HG03432 (cell line): ENCODE measurements around the gene MEF2A.
"Not testable (repeated sequence)": the region's sequence is repeated elsewhere in the genome, so short reads cannot be mapped to it uniquely, and the experiment has no call there.

Experiments
- ATAC-seq: cut with Tn5 transposase; IDR thresholded peaks from one replicate; pipeline ENCODE4 v1.9.1; 2021; ENCODE audit warnings: mild to moderate bottlenecking, moderate library complexity; ENCODE audit not compliant: unreplicated experiment

Gene MEF2A

GRCh38 chr15:99727330-99727729, 161.5 kb downstream of the MEF2A start:
- no peak for ATAC-seq

GRCh38 chr15:99727733-99728132, 161.9 kb downstream of the MEF2A start:
- no peak for ATAC-seq

- no peak for ATAC-seq
Measured at GRCh38 chr15:99728916-99729315, 163.1 kb downstream of the MEF2A start.

- no peak for ATAC-seq
Measured at GRCh38 chr15:99729327-99729726, 163.5 kb downstream of the MEF2A start.

GRCh38 chr15:99729920-99730319, 164.1 kb downstream of the MEF2A start:
- ATAC-seq, result no peak

- ATAC-seq, result no peak
Measured at GRCh38 chr15:99731336-99732123, 165.7 kb downstream of the MEF2A start.

GRCh38 chr15:99732124-99732750, 166.5 kb downstream of the MEF2A start:
- no peak for ATAC-seq

- peak; percentile 25 for ATAC-seq
Measured at GRCh38 chr15:99732751-99733267, 167.0 kb downstream of the MEF2A start.

- ATAC-seq, result peak; percentile 99
Measured at GRCh38 chr15:99733268-99734039, 167.7 kb downstream of the MEF2A start, which contains the start of gene LYSMD4. LYSMD4 (minus strand) TSS chr15:99733437; CDS start chr15:99731999, 1,438 bp downstream.

GRCh38 chr15:99734040-99734291, 168.2 kb downstream of the MEF2A start:
- not testable (repeated sequence) for ATAC-seq

GRCh38 chr15:99734575-99734974, 168.8 kb downstream of the MEF2A start:
- no peak for ATAC-seq

- no peak for ATAC-seq
Measured at GRCh38 chr15:99735868-99736267, 170.1 kb downstream of the MEF2A start.

GRCh38 chr15:99736702-99737101, 170.9 kb downstream of the MEF2A start:
- no peak for ATAC-seq

- no peak for ATAC-seq
Measured at GRCh38 chr15:99738021-99738847, 172.4 kb downstream of the MEF2A start.

GRCh38 chr15:99741835-99742234, 176.1 kb downstream of the MEF2A start:
- no peak for ATAC-seq

- no peak for ATAC-seq
Measured at GRCh38 chr15:99744142-99744541, 178.4 kb downstream of the MEF2A start.

GRCh38 chr15:99745370-99746086, 179.7 kb downstream of the MEF2A start:
- ATAC-seq, result no peak

GRCh38 chr15:99749386-99749785, 183.6 kb downstream of the MEF2A start:
- ATAC-seq, result no peak

GRCh38 chr15:99750326-99750725, 184.5 kb downstream of the MEF2A start:
- ATAC-seq, result not testable (repeated sequence)

GRCh38 chr15:99752556-99752955, 186.8 kb downstream of the MEF2A start:
- no peak for ATAC-seq
